GM18499 (cell line): ENCODE measurements around the gene BTLA.
"Not testable (repeated sequence)": the region's sequence is repeated elsewhere in the genome, so short reads cannot be mapped to it uniquely, and the experiment has no call there.

ENCODE experiments used
- ATAC-seq: cut with Tn5 transposase; IDR thresholded peaks from one replicate; pipeline ENCODE4 v1.9.1; 2021; ENCODE audit warnings: moderate number of reproducible peaks; ENCODE audit not compliant: insufficient read depth, unreplicated experiment

BTLA gene, protein sequence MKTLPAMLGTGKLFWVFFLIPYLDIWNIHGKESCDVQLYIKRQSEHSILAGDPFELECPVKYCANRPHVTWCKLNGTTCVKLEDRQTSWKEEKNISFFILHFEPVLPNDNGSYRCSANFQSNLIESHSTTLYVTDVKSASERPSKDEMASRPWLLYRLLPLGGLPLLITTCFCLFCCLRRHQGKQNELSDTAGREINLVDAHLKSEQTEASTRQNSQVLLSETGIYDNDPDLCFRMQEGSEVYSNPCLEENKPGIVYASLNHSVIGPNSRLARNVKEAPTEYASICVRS

DNA sequence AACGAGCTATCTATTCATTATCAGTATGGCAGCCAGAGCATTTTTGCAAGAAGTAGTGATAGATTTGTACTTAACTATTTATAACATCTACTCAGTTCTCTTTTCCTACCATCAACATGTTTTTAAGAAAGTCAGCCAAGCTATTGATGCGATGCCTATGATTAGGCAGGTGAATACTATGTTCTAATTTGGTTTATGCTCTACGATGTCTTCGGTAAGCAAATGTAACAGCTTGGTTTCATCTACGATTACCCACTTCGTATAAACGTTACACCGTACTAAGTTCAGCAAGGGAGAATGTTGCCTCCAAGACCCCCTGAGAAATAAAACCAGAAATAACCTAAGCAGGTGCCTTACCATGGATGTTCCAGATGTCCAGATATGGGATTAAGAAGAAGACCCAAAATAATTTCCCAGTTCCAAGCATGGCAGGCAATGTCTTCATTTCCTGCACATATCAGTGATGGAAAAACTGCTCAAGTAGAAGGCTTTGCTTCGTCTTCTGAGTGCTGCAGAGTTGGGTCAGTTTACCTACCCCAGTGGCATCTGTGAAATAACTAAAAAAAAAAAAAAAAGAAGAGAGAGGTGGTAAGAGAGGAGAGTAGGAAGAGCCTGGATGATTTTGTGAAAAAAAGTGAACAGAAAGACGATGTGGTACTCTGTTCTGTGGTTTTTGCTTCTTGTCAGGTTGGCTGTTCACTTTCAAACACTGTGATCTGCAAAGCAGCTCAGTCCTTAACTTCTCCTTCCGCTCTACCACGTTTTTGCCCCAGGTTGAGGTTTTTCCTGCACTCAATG lies at the start of gene BTLA:
TSS of gene BTLA (minus strand) at position 559 of the 798 bp plus-strand sequence. CDS start at position 445, 114 bp downstream.
- peak; percentile 61 for ATAC-seq

DNA sequence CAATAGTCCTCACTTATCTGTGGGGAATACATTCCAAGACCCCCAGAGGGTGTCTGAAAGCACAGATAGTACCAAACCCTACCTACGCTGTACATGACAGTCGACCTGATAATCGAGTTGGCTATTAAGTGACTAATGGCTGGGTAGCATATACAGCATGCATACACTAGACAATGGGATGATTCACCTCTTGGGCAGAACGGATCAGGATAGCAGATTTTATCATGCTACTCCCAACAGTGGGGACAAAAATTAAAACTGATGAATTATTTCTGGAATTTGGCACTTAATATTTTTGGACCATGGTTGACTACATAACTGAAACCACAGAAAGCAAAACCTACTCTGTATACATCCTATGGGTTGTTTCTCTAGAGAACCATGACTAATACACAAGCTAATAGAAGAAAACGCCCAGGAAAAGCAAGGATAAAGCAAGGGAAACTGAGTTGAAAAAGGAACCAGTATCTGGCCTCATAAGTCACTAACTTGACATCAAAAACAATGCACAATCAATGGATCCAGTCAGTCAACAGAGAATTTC lies 47.0 kb upstream of the BTLA start:
- ATAC-seq = no peak

DNA sequence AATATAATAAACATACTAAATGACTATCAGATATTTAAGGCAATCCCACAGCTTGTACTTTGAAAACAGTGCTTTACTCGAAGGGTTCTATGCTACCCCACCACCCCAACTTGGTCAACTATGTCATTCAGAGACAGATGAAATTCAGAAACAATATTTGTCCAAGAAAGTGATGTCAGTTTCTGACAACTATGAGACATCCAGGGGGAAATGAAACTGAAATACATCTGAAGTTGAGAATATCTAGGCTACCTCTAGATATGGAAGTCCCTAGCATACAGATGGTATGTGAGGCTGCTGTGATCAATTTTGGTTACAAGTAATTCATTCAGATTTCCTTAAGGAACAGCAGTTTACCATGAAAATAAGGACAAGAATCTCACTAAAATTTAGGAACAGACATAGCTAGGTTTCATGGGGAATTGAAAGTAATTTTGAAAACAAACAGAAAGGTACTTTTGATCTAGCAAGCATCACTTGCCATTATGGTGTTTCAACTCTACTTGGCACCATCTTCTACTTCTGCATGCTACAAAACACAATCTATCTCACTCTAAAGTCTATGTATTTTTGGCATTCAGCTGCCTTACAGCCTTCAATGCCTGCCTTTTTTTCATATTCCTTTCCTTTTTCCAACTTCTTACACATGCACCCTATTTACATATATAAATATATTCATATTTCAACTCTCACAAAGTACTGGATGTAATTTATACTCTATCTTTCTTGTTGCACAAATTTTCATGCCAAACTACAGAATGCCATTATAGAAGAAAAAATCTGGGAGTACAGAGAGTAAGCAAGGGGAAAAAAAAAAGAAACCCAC lies 40.8 kb upstream of the BTLA start:
- ATAC-seq = peak; percentile 88

DNA sequence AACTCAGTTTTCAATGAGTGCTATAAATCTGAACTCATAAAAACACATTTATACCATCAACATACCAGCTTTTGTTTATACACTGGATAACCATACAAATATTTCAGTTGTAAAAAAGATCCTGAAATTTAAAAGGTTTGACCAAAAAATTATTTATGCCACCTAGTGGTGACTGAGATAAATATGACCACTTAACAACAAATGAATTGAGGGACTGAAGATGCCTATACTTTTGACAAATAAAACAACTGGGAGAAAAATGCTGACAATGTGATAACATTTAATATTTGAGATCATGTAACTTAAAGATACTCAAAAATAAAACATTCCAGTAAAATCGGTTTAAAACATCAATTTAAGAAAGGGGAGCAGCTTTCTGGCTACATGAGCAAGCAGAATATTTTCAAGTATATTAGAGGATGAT lies 32.1 kb upstream of the BTLA start:
- ATAC-seq = no peak

DNA sequence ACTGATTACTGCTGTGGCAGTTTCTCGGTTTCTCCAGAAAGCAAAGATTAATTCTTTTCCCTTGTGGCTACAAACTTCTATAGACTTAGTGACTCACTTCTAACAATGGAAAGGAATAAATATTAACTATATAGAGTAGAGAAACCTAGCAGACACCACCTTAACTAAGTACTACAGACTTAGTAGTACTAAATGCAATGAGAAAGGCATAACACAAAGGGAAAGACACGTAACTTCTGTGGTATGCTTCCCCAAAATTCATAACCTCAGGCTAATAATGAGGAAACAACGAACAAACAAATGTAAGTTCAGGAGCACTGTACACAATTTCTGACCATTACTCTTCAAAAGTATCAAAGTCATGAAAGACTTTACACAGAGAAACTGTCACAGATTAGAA lies 31.3 kb upstream of the BTLA start:
- ATAC-seq = no peak

DNA sequence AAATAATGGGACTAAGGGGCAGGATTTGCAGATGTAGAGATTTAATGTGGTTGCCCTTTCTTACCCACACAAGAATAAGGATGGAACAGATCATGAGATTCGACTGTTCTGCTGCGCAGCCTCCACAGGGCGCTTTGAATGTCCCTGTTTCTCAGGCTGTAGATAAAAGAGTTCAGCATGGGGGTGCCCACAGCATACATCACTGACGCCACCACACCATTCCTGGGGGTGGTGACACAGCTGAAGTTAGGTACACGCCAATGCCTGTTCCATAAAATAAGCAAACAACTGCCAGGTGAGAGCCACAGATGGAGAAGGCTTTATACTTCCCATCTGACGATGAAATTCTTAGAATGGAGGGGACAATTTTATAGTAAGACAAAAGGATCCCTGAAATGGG lies 24.9 kb upstream of the BTLA start:
- not testable (repeated sequence) for ATAC-seq

DNA sequence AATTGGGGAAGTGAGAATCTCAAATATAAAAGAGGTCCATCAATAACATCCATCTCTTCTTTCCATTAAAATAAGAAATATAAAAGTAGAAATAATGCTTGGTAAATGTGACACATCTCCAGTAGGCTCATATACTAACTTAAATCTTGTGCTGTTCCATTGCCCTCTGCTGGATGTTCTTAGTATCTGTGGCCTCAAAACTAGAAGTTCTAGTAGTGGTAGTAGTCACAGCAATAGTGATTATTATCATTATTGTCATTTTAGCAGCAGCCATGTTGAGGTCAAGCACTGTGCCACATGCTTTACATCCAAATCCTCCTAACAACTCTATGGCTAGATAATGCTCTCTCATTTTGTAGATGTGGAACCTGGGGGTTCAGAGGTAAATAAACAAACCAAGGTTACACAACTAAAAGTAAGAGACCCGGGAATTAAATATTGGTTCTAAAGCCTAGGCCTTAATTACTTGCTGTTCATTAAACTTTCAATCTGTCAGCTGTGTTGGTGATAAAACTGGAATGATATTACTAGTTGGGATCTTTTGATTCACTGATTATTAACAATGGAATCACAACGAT lies 20.2 kb upstream of the BTLA start:
- no peak for ATAC-seq

DNA sequence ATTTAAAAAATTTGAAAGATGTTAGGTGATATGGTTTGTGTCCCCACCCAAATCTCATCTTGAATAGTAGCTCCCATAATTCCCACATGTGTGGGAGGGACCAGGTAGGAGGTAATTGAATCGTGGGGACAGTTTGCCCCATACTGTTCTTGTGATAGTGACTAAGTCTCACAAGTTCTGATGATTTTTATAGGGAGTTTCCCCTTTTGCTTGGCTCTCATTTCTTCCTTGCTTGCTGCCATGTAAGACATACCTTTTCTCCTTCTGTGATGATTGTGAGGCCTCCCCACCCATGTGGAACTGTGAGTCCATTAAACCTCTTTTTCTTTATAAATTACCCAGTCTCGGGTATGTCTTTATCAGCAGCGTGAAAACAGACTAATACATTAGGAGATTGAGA lies 19.7 kb upstream of the BTLA start:
- not testable (repeated sequence) for ATAC-seq

DNA sequence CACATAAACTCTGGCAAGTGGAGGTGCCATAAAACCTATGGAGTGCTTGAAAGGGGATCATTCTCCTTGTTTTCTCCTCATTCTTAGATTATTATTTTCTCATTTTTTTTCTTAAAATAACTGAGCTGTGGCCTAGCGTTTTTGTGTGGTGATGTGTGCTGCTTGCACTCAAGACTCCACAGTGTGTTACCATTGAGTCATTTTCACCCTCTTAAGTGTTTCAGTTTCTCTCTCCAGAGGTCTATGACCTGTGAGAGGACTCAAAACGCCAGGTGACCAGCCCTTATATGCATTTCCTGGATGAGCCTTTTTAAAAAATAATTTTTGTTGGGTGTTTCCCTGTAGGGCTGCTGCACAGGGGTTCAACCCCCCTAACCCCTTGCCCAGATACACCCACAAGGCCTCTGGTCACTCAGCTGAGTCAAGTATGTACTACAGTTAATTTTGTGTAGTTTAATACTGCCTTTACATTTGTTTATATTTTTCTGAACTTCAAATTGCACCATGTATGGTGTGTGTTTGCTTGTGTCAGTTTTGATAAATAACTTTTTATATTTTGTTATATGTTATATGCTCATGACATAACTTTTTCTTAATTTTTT lies 15.4 kb upstream of the BTLA start:
- peak; percentile 98 for ATAC-seq

DNA sequence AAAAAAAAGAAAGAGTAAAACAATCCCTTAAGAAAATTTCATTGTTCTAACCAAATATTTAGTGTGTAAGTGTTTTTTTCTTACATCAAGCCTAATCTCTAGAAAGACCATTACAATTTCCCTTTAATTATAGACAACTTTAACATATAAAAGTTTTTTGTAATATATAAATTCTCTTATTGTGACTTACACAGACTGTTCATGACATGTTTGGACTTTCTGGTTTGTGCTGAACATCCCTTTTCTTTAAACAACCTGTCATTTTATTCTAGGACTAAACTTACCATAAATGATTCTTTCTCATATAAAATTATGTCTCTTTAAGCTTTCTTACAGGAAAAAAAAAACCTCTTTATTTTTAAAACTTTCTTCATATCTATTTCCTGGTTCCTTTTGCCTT lies 13.0 kb upstream of the BTLA start:
- no peak for ATAC-seq

DNA sequence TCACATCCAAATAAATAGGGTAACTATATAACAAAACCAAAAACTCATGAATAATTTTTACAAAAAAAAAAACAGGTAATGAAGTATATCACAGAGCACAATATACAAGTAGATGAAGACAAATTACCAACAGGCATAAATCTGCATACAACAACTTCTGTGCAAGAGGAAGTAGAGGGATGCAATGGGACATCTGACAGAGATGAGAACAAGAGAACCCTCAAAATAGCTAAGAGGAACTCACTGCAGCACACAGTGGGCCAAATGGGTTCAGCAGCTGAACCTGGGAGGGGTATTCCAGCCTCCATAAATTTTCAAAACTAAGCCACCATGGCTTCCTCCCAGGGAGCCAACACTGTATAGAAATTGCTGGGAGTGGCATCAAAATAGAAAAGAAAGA lies 9.6 kb upstream of the BTLA start:
- ATAC-seq = no peak

DNA sequence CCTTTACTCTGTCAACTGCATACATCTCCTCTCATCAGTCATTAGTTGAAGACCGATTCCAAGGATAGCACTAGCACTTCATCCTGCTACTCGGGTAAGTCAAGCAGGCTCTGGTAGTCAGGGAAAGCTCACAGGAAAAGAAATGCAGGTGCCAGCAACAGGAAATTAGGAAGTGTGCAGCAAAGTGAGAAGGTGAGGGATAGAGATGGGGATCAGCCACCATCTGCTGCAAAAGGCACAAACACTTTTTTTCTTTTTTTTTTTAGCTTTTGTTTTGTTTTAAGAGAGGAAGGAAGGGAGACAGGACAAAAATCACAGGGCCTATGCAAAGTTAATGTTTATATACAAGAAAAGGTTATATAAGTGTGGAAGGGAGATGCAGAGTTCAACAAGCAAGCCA lies 9.0 kb upstream of the BTLA start:
- no peak for ATAC-seq

DNA sequence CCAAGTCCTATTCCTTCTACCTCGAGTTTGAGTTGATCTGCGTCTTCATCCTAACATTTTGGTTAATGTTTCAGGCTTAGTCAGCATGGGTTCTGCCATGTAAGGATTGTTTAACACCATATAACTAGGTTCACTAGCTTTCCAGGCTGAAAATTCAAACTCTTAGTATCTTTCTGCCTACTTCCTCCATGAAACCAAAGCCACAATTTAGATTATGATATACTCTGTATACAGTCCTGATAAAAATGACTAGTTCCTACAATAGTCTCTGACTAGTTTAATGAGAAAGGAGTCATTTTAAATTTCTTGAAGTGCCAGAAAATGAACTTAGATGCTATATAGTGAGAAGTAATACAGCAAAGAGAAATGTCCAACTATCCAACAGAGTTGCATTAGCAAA lies 6.6 kb upstream of the BTLA start:
- no peak for ATAC-seq

DNA sequence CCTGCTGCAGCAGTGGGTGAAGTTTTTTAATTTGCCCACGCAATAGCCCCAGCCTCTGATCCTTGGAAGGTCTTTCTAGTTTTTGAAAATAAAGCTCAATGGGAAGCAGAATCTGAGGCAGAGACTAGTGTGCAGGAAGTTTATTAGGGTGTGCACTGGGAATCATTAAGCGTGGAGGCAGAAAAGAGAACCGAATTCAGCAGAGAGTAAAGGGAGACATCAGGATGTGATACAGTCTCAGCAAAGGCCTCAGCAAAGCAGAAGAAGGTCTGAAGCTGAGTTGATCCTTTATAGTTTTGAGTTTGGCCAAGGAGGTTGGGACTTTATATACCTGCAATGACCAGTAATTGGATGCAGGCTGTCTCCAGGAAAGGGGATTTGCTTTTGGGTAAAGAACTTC lies 4.9 kb upstream of the BTLA start:
- no peak for ATAC-seq

DNA sequence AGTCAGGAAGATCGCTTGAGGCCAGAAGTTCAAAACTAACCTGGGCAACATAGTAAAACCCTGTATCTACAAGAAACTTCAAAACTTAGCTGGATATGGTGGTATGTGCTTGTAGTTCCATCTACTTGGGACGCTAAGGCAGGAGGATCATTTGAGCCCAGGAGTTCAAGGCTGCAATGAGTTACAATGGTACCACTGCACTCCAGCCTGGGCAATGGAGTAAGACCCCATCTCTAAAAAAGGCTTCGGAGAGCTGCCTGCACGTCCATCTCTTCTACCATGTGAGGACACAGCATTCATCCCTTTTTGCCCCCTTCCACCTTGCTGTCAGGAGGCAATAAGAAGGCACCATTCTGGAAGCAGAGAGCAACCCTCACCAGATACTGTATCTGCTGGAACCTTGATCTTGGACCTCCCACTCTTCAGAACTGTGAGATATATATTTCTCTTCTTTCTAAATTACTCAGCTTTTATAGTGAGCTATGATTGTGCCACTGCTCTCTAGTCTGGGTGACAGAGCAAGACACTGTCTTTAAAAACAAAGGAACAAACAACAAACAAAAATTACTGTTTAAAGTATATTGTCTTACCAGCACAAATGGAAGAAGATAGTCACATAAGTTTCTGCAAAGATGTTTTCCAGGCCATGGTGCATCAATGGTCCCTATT lies 4.2 kb upstream of the BTLA start:
- ATAC-seq = no peak

DNA sequence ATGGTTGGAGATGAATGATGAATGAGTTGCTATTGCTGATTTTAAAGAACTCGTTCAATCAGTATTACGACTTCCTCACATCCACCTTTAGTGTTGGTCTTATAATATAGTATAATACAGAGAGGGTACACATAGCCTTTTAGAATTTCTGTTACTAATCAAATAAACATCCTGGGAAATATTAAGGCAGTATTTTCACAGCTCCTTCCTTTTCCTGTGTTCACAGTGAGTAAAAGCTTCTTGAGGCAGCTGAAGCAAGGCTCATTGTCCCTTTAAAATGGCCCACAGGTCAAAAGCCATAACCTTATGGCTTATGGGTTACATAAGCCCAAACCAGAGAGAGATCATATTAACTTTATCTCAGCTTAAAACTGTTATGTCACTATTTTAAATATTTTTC lies 1.3 kb upstream of the BTLA start:
- ATAC-seq = no peak

DNA sequence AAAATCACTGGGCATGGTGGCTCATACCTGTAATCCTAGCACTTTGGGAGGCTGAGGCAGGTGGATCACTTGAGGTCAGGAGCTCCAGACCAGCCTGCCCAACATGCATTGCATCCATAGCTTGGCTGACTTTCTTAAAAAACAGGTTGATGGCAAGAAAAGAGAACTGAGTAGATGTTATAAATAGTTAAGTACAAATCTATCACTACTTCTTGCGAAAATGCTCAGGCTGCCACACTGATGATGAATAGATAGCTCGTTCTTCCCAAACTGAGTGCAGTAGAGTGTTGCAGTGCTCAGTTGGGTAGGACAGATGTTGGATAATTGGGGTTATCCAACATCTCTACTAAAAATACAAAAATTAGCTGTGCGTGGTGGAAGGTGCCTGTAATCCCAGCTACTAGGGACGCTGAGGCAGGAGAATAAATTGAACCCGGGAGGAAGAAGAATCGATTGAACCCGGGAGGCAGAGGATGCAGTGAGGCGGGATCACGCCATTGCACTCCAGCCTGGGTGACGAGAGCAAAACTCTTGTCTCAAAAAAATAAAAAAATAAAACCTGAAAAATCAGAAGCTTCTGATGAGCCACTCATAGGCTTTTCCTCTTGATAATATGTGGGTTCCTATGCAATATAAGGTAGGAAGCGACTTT lies 1.2 kb downstream of the BTLA start:
- ATAC-seq = no peak

DNA sequence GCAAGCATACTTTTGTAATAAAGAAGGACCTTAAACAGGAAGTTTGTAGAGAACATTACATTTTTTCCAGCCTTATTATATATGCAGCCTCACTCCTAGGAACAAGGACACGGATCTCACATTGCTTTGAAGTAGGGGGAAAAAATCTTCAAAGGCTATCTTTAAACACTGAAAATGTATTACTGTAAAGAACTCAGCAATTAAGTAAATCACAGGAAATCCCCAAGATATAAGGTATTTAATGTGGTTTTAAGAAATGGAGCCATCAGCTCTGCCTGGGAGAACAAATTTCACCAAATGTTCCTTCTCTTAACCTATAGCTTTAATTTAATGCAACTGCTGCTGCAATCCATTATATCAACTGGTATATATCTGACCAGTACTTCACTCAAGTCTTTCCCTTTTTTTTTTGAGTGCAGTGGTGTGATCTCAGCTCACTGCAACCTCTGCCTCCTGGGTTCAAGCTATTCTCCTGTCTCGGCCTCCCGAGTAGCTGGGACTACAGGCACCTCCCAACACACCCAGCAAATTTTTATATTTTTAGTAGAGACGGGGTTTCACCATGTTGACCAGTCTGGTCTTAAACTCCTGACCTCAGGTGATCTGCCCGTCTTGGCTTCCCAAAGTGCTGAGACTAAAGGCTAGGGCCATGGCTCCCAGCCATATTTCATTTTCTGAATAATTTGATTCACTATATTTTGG lies 2.8 kb downstream of the BTLA start:
- no peak for ATAC-seq

DNA sequence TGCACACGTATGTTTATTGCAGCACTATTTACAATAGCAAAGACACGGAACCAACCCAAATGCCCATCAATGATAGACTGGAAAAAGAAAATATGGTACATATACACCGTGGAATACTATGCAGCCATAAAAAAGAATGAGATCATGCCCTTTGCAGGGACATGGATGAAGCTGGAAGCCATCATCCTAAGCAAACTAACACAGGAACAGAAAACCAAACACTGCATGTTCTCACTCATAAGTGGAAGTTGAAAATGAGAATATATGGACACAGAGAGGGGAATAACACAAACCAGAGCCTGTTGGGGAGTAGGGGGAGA lies 4.9 kb downstream of the BTLA start:
- ATAC-seq = not testable (repeated sequence)
